ENCODE data around the gene MINPP1.

GRCh38 chr10:87532696-87533095, 28.0 kb downstream of the MINPP1 start:
- TF ChIP-seq CTCF (IDR thresholded peaks at IDR 0.05; ENCODE audit: low read length) (no peak), EZH2 (IDR thresholded peaks at IDR 0.05; ENCODE audit: borderline replicate concordance, low read length) (no peak)
